ENCODE measurements around the gene MTA2.
"Not testable (repeated sequence)": the region's sequence is repeated elsewhere in the genome, so short reads cannot be mapped to it uniquely, and the experiment has no call there.

MTA2 gene

DNA sequence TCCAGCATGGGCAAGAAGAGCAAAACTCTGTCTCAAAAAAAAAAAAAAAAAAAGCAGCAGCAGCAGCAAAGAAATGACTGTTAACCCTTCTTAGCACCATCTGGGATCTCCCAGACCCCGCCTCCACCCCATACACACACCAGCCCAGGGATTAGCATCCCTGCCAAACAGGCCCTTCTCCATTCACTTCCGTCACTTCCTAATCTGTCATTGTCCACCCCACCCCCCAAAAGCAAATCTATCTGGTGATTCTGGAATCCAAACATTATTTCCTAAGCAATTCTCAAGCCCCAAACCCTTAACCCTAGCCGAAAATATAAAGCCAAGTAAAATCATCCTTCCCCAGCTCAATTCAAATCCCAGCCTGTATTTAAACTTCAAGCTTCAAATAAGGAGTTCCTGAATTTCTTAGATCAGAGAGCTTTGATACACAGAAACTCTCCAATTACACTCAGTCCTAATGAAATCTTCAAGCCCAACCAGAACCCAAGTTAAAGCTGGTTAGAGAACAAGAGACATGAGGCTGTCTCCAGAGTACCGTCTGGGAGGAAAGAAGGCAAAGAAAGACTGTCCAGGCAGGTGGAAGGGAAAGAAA is 49.1 kb downstream of the MTA2 start:
- peak overlapping the region; percentile 5; the same call in 1 of the 2 replicates for H3K27ac ChIP-seq (ENCODE audit: extremely low read depth, low read depth, low read length)
- POLR2A ChIA-PET, result interaction anchor here (0.5 to 5.7 kb wide), 12 partner anchors 6 to 339 kb away, joined by 3 to 53 read pairs (median 5); partner anchors contain the start of genes AHNAK, B3GAT3, C11orf98 and CSKMT

DNA sequence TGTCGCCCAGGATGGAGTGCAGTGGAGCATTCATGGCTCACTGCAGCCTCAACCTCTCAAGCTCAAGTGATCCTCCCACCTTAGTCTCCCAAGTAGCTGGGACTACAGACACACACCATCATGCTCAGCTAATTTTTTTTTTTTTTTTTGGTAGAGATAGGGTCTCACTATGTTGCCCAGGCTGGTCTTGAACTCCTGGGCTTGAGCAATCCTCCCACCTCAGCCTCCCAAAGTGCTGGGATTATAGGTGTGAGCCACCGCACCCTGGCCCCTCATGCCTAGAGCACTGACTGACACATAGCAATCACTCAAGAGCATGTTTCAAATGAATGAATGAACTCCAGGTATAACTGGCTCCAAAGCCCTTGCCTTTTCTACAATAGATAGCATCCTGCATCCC is 51.2 kb downstream of the MTA2 start:
- POLR2A ChIA-PET, result interaction anchor here (0.7 to 1.2 kb wide), 2 partner anchors 10 to 27 kb away, joined by 3 read pairs; no protein-coding TSS in a partner anchor
- not testable (repeated sequence) for H3K36me3 ChIP-seq (ENCODE audit: control insufficient read depth in 2 of 2, insufficient read depth in 1 of 2, low read length in 2 of 2); H3K4me3 ChIP-seq (ENCODE audit: low read depth, low read length); H3K27ac ChIP-seq (ENCODE audit: extremely low read depth, low read depth, low read length); H3K4me1 ChIP-seq (ENCODE audit: control insufficient read depth, insufficient read depth, low read length); H3K9me3 ChIP-seq (ENCODE audit: control insufficient read depth, insufficient read depth, low read depth, low read length)
- CTCF ChIA-PET, result interaction anchor here (1.1 to 4.0 kb wide), 3 partner anchors 8 to 126 kb away, joined by 4 to 30 read pairs (median 13); no protein-coding TSS in a partner anchor

More for the DNA sequence above, 49.1 kb downstream of the MTA2 start:
- CTCF ChIA-PET, result interaction anchor here (0.6 to 4.0 kb wide), 8 partner anchors 8 to 171 kb away, joined by 3 to 30 read pairs (median 4); no protein-coding TSS in a partner anchor
- Histone ChIP-seq H3K9me3 (ENCODE audit: control insufficient read depth, insufficient read depth, low read depth, low read length) (no peaks in the 10 kb centered on the region), H3K4me3 (ENCODE audit: low read depth, low read length) (no peak overlapping the region), H3K36me3 (ENCODE audit: control insufficient read depth in 2 of 2, insufficient read depth in 1 of 2, low read length in 2 of 2) (peaks cover 0 to 13% of the 10 kb centered on the region in 2 experiments; a peak in 2 of 3 replicates), H3K4me1 (ENCODE audit: control insufficient read depth, insufficient read depth, low read length) (peaks cover 6% of the 10 kb centered on the region; the same call in 1 of the 2 replicates)
- TF ChIP-seq, protein P1, sequence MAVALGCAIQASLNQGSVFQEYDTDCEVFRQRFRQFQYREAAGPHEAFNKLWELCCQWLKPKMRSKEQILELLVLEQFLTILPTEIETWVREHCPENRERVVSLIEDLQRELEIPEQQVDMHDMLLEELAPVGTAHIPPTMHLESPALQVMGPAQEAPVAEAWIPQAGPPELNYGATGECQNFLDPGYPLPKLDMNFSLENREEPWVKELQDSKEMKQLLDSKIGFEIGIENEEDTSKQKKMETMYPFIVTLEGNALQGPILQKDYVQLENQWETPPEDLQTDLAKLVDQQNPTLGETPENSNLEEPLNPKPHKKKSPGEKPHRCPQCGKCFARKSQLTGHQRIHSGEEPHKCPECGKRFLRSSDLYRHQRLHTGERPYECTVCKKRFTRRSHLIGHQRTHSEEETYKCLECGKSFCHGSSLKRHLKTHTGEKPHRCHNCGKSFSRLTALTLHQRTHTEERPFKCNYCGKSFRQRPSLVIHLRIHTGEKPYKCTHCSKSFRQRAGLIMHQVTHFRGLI (tag by site-specific recombination; IDR thresholded peaks at IDR 0.05), result peak; percentile 95
- TF ChIP-seq ZNF664 (tag by site-specific recombination; IDR thresholded peaks at IDR 0.05), result no peak

DNA sequence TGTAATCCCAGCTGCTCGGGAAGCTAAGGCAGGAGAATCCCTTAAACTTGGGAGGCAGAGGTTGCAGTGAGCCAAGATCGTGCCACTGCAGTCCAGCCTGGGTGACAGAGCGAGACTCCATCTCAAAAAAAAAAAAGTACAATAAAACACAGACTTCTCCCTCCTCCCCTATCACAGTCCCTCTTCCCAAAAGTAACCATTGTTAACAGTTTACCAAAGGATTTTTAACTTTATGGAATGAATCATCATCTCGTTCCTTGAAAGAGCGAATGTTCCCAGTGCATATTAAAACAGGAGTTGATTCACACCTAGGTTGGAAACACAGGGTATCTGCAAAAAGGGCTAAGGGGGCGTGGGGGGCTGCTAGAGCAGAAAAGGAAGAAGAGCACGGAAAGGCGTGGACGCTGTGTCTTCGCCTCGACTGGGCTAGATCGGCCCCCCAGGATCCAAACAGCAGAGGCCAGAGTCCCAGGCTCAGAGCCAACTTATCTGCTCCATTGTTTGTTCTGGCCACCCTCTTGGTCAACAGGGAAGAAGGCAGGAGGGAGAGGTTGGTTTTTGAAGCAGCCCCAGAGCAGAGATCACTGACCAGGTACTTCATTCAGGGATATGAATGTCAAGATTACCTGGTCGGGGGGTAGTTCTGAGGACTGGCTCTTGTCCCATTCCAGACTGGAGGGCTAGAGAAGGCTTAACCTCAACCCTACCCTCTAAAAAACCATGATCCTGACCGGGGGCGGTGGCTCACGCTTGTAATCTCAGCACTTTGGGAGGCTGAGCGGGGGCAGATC is 52.9 kb downstream of the MTA2 start:
- H3K36me3 ChIP-seq (ENCODE audit: control insufficient read depth in 2 of 2, insufficient read depth in 1 of 2, low read length in 2 of 2), result no peaks in the 10 kb centered on the region
- no peaks in the 10 kb centered on the region for H3K4me1 ChIP-seq (ENCODE audit: control insufficient read depth, insufficient read depth, low read length)
- no peaks in the 10 kb centered on the region for H3K9me3 ChIP-seq (ENCODE audit: control insufficient read depth, insufficient read depth, low read depth, low read length)
- ChIA-PET CTCF (interaction anchor here (0.6 to 3.3 kb wide), 4 partner anchors 12 to 967 kb away, joined by 3 to 13 read pairs (median 3); no protein-coding TSS in a partner anchor), POLR2A (interaction anchor here (4.8 kb wide), 1 partner anchor 7 kb away, joined by 53 read pairs; no protein-coding TSS in a partner anchor)
- H3K4me3 ChIP-seq (ENCODE audit: low read depth, low read length), result no peak overlapping the region
- TF ChIP-seq ZNF514 (tag by site-specific recombination; IDR thresholded peaks at IDR 0.05), result no peak
- no peak for TF ChIP-seq ZFP37 (tag by site-specific recombination; IDR thresholded peaks at IDR 0.05)
- TF ChIP-seq KLF9 (tag by site-specific recombination; IDR thresholded peaks at IDR 0.05; ENCODE audit: low read depth), result no peak
- no peak for TF ChIP-seq SCRT1 (tag by site-specific recombination; IDR thresholded peaks at IDR 0.05; ENCODE audit: borderline replicate concordance)
- TF ChIP-seq, protein P2, sequence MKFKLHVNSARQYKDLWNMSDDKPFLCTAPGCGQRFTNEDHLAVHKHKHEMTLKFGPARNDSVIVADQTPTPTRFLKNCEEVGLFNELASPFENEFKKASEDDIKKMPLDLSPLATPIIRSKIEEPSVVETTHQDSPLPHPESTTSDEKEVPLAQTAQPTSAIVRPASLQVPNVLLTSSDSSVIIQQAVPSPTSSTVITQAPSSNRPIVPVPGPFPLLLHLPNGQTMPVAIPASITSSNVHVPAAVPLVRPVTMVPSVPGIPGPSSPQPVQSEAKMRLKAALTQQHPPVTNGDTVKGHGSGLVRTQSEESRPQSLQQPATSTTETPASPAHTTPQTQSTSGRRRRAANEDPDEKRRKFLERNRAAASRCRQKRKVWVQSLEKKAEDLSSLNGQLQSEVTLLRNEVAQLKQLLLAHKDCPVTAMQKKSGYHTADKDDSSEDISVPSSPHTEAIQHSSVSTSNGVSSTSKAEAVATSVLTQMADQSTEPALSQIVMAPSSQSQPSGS (tag by site-specific recombination; IDR thresholded peaks at IDR 0.05; ENCODE audit: low read depth), result no peak
- no peak for TF ChIP-seq SP2 (tag by site-specific recombination; IDR thresholded peaks at IDR 0.05)
- TF ChIP-seq ZNF768 (tag by site-specific recombination; IDR thresholded peaks at IDR 0.05), result no peak
- no peak for TF ChIP-seq ZNF335 (tag by site-specific recombination; conservative IDR thresholded peaks at IDR 0.05)
- TF ChIP-seq ZNF37A (tag by site-specific recombination; IDR thresholded peaks at IDR 0.05), result no peak
- TF ChIP-seq, protein P3, sequence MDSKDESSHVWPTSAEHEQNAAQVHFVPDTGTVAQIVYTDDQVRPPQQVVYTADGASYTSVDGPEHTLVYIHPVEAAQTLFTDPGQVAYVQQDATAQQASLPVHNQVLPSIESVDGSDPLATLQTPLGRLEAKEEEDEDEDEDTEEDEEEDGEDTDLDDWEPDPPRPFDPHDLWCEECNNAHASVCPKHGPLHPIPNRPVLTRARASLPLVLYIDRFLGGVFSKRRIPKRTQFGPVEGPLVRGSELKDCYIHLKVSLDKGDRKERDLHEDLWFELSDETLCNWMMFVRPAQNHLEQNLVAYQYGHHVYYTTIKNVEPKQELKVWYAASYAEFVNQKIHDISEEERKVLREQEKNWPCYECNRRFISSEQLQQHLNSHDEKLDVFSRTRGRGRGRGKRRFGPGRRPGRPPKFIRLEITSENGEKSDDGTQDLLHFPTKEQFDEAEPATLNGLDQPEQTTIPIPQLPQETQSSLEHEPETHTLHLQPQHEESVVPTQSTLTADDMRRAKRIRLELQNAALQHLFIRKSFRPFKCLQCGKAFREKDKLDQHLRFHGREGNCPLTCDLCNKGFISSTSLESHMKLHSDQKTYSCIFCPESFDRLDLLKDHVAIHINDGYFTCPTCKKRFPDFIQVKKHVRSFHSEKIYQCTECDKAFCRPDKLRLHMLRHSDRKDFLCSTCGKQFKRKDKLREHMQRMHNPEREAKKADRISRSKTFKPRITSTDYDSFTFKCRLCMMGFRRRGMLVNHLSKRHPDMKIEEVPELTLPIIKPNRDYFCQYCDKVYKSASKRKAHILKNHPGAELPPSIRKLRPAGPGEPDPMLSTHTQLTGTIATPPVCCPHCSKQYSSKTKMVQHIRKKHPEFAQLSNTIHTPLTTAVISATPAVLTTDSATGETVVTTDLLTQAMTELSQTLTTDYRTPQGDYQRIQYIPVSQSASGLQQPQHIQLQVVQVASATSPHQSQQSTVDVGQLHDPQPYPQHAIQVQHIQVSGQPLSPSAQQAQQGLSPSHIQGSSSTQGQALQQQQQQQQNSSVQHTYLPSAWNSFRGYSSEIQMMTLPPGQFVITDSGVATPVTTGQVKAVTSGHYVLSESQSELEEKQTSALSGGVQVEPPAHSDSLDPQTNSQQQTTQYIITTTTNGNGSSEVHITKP (tag by site-specific recombination; IDR thresholded peaks at IDR 0.05), result peak; percentile 51; the same call in 1 of the 2 replicates
- no peak for TF ChIP-seq KLF7 (tag by site-specific recombination; IDR thresholded peaks at IDR 0.05; ENCODE audit: borderline replicate concordance)
- 0 out of 2 replicates have a peak, but pooled peaks have one; percentile 15 for TF ChIP-seq ZFHX2 (tag by site-specific recombination; conservative IDR thresholded peaks at IDR 0.05)
- no peak for TF ChIP-seq ZNF521 (tag by site-specific recombination; IDR thresholded peaks at IDR 0.05)
- TF ChIP-seq REPIN1 (tag by site-specific recombination; IDR thresholded peaks at IDR 0.05; ENCODE audit: low read depth), result no peak
- no peak overlapping the region for H3K27ac ChIP-seq (ENCODE audit: extremely low read depth, low read depth, low read length)

Data from HEK293 (cell line).